ENCODE results near the gene ATG16L2.
"Not testable (repeated sequence)": the region's sequence is repeated elsewhere in the genome, so short reads cannot be mapped to it uniquely, and the experiment has no call there.

ATG16L2 gene

DNA sequence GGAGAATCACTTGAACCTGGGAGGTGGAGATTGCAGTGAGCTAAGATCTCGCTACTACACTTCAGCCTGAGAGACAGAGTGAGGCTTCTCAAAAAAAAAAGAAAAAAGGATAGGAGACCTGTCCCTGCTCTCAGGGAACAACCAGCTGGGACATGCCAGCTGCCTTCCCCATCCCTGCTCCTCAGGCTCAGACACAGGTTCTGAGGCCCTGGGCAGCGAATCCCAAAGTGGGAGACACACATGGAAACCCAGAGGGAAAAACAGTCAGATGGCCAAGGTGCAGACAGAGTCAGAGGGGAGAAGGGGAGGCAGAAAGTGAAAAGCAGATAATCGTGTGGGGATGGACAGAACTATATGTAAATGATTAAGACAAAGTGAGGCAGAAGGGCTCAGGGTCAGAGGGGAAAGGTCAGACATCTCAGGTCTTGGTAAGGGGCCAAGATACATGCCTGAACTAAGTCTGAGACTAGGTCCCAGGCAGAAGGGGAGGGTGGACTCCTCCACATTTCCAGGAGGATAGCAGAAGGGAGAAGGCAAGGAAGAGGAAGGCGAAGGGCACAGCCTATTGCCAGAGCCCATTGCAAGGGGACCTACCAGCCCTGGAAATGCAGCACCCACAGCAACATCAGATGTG, 34.6 kb upstream of the ATG16L2 start:
- no peak for DNase-seq

DNA sequence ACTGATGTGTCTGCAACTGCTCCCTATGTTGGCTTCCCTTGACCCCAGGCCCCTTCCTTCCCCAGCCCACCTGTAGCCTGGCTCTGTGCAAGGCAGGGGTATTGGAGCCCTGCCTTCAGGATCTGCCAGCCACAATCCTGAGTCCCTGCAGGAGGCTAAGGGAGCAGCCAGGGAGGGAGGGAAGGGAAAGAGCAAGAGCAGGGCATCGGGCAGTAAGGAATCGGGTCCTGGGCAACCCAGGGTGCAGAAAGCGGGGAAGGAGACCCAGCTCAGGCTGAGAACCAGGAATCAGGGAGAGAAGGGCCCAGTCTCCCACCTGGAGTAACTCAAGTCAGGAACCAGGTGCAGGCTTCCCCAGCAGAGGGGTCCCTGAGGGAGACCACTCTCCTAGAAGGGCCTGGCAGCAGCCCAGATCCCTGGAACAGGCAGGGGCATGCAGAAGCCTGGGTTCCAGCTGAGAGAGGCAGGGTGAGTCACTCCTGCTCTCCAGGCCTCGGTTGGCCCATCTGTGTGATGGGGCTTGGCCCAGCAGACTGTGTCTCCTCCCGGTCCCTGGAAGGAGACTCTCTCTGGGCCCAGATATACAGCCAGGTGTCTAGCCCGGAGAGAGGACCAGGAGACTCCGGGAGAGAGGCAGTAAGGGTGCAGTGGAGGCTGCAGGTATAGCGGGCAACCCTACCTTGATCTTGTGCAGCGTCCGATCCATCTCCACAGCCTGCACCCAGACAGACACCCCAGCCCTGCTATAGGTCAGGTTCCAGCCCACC, 33.7 kb upstream of the ATG16L2 start:
- no peak for DNase-seq

DNA sequence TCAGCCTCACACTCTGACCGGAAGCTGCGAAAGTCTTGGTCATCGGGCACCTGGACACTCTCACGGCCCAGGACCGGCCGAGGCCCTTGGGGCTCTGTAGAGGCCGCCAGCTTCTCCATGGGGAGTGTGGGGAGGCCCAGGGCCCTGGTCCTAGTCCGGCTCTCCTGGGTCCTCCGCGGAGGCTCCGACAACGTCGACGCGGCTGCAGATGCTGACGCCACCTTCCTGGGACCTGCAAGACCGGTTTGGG, 33.2 kb upstream of the ATG16L2 start:
- no peak for DNase-seq

DNA sequence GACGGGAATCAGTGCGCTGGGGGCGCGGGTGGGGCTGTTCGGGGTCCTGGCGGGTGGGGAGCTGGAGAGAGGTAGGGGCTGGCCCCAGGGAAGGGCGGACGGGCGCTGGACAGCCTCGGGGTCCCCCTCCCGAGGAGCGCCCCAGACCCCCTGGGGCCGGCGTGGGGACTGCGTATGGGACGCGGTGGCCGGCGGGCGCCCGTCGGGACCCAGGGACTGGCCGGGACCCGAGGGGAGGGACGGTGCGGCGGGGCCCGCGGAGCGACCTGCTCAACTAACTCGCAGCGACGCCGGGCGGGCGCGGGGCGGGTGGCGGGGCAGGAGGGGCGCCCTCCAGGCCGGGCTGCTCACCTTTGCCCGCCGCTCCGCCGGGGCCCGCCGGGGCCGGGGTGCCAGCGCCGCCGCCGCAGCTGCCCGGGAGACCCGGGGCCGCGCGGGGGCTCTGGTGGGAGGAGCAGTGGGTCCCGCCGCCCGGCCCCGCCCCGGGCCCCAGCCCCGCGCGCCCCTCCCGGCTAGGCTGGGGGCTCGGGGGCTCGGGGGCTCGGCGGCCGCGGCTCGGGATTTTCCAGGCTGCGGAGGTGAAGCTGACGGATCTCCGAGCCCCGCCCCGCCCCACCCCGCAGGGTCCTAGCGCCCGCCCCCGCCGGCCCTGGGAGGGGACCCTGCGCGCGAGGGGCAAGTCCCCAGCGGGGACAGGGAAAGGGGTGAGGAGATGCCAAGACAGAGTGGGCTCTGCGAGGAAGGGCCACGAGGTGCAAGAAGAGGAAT, 32.7 kb upstream of the ATG16L2 start:
- DNase-seq: peak in 1 of 2 experiments; percentile 26

DNA sequence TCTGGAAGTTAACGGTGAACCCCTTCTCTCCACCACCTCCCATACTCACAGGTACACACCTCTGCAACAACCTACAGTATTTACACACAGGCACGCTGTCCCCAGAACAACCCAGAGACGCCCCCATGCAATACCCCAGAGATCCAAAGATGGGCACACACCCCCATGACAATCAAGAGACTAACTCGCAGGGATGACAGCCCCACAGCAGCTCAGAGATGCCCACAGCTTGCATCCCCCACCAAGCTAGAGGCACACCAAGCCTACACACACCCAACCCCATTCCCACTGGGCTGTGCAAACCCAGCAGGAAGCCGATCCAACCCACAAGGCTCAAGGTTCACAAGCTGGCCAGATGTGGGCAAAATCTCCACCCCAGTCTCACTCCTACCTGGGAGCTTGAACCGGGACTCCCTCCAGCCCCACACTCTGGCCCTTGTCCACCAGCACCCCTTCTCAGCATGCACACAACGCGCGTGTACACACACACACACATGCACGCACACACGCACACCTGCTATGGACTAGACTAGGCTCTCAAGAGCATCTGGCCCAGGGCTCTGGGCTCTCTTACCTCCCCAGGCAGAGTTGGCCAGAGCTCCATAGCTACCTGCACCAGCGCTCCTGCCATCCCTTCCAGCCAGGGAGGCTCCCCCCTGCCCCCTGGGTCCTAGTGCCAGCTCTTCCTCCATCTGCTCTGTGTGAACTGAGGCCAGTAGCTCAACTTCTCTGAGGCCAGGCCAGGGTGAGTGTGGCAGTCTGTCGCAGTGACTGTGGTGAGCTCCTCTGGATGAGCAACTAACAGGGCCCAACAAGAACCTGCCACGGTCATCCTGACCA, 31.9 kb upstream of the ATG16L2 start:
- peak in 1 of 2 experiments; percentile 39 for DNase-seq

DNA sequence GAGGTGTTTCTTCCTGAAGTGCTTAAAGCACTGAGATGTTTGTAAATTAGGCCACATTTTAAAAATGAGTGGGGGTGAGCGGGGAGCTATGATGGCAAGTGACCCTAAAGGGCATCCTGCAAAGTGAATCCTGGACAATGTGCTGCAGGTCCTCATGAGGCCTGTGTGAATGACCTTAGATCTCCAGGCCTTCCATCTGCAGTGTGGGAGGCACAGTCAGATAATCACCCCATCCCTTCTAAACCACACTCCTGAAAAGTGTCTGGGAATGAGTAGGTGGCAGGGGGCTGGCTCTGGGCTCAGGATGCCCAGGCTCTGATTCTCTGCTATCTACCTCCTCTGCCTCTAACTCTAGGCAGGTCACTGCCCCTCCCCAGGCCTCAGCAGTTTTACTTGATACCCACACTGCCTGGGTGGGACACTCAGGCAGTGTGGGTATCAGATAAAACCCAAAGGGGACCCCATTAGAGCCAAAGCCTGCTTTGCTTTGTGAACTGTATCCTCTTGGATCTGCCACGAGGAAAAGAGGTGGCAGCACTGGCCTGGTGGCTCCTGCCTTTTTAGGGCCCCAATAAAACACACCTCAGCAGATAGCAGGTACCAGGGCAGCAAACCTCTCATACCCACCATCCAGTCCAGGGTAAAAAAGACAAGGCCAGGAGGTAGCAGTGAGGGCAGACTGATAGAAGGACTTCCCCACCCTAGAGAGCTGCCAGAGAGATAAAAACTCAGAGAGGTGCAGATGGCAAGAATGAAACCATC, 30.9 kb upstream of the ATG16L2 start:
- DNase-seq: no peak

DNA sequence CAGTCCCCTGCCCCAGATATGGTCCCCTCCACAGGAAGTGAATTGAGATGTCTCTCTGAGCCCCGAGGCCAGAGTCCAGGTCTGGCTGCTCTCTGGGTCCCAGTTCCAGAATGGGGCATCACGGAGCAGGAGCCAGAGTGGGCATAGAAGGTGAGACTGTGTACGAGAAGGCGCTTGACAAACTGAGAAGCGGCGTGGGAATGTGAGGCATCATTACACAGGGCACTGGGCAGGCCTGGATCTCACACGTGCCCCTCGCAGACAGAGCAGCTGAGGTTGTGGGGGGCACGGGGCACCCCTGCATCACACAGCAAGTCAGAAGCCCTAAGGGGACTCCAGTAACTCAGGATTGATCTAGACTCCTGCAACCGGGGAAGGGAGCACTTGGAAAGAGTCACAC, 29.5 kb upstream of the ATG16L2 start:
- DNase-seq: no peak

DNA sequence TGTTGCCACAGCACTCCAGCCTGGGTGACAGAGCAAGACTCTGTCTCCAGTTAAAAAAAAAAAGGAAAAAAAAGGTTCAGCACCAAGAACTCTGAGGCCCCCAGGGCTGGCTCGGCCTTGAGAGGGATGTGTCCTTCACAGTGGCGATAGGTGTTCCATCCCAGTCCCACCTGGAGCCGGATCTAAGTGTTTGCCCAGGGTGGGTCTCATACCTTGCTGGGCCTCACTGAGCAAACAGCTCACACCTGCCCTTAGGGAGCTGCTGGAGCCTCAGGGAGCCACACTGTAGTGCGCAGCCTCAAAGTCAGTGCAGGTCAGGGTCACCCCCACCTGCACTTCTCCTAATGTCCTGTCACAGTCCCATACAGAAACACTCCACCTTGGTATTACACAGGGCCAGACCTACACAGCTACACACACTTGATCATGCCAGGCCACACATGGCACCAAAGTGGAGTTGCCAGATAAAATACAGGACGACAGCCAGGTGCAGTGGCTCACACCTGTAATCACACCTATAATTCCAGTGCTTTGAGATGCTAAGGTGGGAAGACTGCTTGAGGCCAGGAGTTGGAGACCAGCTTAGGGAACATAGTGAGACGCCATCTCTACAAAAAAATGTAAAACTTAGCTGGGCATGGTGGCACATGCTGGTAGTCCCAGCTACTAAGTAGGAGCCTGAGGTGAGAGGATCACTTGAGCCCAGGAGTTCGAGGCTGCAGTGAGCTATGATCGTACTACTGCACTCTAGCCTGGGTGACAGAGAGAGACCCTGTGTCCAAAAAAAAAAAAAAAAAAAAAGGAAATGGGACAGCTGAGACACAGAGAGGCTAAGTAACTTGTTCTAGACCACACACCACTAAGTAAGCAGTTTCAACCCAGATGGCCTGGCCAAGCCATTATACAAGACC, 27.7 kb upstream of the ATG16L2 start:
- no peak for DNase-seq

DNA sequence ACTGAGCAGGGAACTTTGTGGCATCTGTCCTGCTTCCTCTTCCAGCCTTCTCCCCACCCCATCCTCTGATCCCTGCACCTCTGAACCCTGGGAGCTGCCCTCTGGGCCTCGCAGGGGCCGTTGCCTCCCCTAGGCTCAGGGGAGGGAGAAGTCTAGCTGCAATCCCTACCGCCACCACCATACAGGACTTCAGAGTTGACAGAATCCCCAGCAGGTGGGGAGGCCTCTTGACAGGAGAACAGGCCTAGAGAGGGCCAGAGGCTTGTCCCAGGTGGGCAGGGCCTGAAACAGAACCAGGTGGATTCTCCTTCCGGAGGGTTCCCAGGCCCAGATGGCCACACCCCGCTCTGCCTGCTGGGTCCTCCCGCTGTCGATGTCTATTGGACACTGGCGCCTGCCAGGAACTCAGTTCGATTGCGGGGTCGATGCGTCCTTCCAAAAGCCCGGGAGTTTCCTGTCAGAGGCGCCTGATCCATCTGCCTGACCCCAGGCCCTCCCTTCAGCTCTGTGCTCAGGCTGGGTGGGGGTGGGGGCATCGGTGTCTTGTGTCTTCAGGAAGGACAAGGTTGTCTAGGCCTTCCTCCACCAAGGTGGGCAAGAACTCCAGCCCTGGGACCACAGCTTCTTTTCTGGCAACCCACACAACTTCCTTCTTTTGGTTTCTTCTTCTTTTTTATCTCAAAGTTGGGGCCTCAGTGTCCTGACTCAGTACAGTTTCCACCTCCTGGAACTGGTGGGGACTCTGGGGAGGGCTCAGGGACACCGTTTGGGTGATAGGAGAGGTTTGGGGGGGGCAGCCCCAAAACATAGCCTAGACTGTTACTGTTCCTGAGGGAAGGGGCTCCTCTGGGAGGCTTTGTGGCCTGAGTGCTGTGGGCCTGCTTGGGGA, 26.8 kb upstream of the ATG16L2 start:
- peak; percentile 51 to 54 for DNase-seq

DNA sequence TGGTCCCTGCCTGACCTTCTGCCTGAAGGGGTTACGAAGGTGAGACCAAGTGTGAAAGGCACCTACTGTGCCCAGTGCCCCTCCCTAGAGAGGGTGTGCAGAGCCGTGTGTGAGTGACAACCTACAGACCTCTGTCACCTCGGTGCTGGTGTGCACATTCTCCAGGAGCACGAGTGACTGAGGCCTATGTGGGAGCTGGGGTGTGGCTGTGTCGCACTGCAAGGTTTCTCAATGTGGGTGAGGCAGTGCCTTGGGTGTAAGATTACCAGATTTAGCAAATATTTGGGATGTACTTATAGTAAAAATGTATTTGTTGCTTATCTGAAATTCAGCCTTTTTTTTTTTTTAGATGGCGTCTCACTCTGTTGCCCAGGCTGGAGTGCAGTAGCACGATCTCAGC, 26.0 kb upstream of the ATG16L2 start:
- DNase-seq: no peak

DNA sequence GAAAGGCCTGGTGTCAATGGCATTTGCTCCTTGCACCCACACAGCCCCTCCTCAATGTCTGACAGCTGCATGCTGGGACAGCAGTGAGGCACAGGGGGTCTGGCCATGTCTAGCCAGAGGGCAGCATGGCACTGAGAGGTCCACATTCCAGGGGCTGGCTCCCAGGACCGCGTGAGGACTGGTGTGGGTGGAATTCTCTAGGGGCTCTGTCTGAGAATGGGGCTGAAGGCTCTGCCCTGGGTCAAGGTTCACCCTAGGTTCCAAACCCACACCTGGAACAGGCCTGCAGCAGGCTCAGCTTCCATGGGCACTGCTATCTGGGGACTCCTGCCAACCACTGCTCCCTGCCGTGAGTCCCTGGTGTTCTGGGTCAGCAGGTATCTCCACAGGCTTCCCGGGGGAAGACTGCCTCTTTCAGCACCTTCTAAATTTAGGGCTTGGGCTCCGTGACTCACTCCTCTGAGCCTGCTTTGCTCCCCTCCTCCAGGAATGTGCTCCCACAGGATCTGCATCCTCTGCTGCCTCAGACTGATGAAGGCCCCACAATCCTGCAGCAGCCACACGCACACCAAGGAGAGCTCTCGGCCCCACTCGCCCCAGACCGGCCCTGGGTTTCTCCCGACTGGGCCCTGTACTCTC, 24.6 kb upstream of the ATG16L2 start:
- no peak for DNase-seq

DNA sequence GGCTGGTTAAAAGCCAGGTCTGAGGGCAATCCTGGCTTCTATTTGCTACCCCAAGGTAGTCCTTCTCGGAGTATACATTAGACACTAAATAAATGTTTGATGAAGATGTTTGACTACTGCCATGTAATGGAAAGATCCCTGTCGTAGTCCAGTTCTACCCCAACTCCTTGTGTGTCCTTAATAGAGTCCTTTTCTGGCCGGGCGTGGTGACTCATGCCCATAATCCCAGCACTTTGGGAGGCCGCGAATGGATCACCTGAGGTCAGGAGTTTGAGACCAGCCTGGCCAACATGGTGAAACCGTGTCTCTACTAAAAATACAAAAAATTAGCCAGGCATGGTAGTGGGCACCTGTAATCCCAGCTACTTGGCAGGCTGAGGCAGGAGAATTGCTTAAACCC, 23.0 kb upstream of the ATG16L2 start:
- not testable (repeated sequence) for DNase-seq

DNA sequence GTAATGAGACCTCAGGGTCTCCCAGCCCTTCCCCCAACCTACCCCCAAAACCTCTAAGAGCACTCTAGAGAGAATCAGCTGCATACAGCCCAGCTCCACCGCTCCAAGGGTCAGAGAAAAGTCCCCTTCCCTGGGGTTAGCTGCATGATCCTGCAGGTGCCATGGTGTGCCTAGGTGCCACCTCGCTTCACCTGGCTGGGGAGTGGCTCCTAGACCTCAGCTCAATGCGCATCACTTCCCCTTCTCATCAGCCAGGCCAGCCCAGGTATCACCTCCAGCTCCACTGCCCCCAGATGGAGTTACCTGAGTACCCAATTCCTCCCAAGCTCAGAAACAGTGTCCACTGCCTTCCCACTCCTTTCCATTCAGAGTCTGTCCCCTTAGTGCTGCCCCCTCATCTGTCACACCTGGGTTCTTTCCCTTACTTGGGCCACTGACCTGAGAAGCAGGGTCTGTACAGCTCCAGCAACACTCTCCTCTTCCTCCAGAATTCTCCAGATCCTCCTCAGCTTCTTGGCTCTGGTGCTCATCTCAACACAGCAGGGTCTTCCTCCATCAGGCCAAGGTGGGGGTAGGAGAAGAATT, 21.7 kb upstream of the ATG16L2 start:
- no peak for DNase-seq

DNA sequence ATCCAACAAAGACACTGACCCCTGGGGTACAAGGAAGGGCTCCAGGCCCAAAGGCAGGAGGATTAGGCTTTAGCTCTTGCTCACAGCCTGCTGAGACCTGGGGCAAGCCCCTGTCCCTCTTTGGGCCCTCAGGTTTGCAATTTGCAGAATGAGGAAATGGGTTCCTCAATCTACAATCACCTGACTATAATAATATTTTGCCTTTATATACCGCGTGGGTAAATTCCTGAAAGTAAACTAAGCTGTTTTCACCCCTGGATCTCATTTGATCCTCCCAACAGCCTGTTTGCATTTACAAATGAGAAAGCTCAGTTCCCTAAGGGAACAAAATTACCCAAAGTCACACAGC, 21.2 kb upstream of the ATG16L2 start:
- no peak for DNase-seq

DNA sequence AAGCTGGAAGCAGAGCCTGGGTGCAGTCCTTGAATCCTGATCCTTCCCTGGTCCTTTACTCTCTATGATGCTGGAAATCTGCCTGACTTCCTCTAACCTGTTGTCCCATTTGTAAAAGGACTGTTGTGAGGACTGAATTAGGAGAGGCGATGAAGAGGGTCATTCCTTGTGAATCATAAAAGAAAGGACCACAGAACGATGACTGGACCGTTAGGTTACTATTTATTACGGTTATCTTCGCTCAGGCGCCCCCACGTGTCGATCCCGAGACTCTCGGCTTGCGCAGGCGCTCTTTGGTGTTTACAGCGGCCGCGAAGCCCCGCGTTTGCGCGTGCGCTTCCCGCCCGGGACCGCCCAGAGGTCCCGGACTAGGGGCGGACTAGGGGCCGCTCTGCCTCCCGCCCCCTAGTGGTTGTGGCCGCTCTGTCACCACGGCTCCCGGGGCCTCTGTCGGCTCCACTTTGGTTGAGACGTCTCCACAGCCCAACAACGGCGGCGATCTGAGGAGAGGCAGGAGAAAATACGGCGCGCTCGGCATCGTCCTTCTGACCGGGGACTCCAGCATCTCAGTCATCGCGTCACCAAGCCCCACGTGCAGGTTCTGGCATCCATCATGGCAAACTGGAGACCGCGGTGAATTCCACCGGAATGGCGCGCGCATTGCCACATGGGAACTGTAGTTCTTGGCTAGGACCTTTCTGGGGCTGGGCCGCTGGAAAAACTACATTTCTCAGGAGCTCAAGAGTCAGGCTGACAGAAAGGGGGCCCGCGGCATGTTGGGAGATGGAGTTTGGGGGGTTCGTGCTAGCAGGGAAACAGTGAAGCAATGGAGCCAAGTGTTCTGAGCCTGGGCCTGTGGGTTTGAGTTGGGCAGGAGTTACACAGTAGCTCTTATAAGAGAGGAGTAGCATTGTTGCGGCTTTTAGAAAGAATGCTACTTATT, 20.5 kb upstream of the ATG16L2 start, which contains the start of gene STARD10:
TSS of gene STARD10 (minus strand) at position 623 of the 943 bp plus-strand sequence. CDS start 12,866 bp downstream, outside the sequence.
- peak; percentile 88 to 96 for DNase-seq

DNA sequence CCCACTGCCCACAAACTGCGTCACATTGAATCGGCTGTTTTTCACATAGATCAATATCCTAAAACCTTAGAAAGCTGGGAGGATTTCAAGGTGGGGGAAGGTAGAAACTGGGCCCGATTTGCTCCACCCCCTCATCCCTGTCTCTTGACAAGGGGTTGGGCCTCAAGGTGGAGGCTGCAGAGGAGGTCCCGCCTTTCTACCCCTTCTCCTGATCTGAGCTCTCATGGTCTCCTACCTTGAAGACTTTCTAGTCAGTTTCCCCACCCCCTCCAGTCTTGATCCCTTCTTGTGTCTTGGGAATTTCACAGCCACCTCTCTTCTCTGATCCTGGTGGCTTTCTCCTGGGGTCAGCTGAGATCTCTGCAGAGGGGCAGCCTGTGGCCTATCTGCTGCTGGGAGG, 15.8 kb upstream of the ATG16L2 start:
- no peak for DNase-seq

DNA sequence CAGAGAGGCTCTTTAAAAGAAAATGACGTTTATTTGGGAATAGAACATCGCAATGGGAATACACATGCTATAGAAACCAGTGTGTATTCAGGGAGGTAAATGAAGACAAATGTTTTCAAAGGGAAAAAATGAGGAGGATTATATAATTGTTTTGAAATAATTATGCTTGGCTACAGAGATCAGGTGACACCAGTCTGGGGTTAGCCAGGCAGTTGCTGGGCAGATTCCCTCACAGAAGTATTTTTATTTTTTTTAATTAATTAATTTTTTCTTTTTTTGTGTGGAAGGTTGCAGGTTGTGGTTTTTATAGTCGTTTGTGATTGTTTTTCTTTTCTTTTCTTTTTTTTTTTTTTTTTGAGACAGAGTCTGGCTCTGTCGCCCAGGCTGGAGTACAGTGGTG, 14.8 kb upstream of the ATG16L2 start:
- no peak for DNase-seq

DNA sequence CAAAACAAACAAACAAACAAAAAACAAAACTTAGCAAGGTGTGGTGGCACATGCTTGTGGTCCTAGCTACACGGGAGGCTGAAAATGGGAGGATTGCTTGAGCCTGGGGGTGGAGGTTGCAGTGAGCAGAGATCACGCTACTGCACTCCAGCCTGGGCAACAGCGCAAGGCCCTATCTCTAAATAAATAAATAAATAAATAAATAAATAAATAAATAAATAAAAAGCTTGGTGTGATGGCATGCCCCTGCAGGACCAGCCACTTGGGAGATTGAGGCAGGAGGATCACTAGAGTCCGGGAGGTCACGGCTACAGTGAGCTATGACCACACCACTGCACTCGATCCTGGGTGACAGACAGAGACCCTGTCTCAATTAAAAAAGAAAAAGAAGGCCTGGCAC, 11.4 kb upstream of the ATG16L2 start:
- DNase-seq: no peak
